Activated naive CD8-positive, alpha-beta T cell treated with anti-CD3 and anti-CD28 coated beads for 36 hours (primary cell): ENCODE data around the gene URM1. TPM values are rescaled to one million over a fixed set of nuclear protein-coding genes. Genes with fewer than 3 reads are reported as not detected.

Source experiments
- DNase-seq: peaks from one replicate; pipeline ENCODE4 v3.0.0; 2021
- H3K27ac Mint-ChIP-seq: one replicate; pipeline ENCODE4 v1.8.0; 2022; ENCODE audit warnings: mild to moderate bottlenecking, moderate library complexity, mixed read lengths
- H3K27me3 Mint-ChIP-seq: one replicate; pipeline ENCODE4 v1.8.0; 2022; ENCODE audit warnings: mild to moderate bottlenecking, mixed read lengths
- H3K36me3 Mint-ChIP-seq: one replicate; pipeline ENCODE4 v1.8.0; 2021; ENCODE audit warnings: mild to moderate bottlenecking, mixed read lengths
- H3K4me1 Mint-ChIP-seq: one replicate; pipeline ENCODE4 v1.8.0; 2021; ENCODE audit warnings: mixed read lengths
- H3K4me3 Mint-ChIP-seq: one replicate; pipeline ENCODE4 v1.8.0; 2022; ENCODE audit warnings: mild to moderate bottlenecking, moderate library complexity, mixed read lengths
- H3K9me3 Mint-ChIP-seq: one replicate; pipeline ENCODE4 v1.8.0; 2022; ENCODE audit warnings: mixed read lengths
- total RNA-seq, 2 experiments: library from RNA; stranded (reverse); gene quantifications; one replicate each; pipeline ENCODE4 v1.2.3, GENCODE V29; 2021

Gene URM1
- total RNA-seq, 2 experiments from 2014 or later, result 81.7 to 85.6 TPM

- no peak overlapping the region for H3K27ac Mint-ChIP-seq
- peaks cover 2% of the 10 kb centered on the region for H3K4me1 Mint-ChIP-seq
- no peak for DNase-seq
- H3K9me3 Mint-ChIP-seq, result no peaks in the 10 kb centered on the region
- H3K4me3 Mint-ChIP-seq, result no peak overlapping the region
- no peaks in the 10 kb centered on the region for H3K27me3 Mint-ChIP-seq
- H3K36me3 Mint-ChIP-seq, result no peaks in the 10 kb centered on the region
Measured at GRCh38 chr9:128439273-128439672, 68.1 kb downstream of the URM1 start.

Other genes with a start within 250 kb of the URM1 start
- 10 to 100 TPM; 63.3 to 66.1 TPM for gene PTGES2, start 243.6 kb upstream of the URM1 start, total RNA-seq
- gene LCN2, start 221.9 kb upstream of the URM1 start, total RNA-seq, result not detected
- 10 to 100 TPM; 74.1 to 77.3 TPM for gene BBLN, start 211.1 kb upstream of the URM1 start, total RNA-seq
- 10 to 100 TPM; 86.8 to 91.3 TPM for gene CIZ1, start 179.8 kb upstream of the URM1 start, total RNA-seq
- under 1 TPM; 0.37 to 0.58 TPM for gene DNM1, start 168.0 kb upstream of the URM1 start, total RNA-seq
- 10 to 100 TPM; 23.4 to 24.3 TPM for gene GOLGA2, start 95.4 kb upstream of the URM1 start, total RNA-seq
- gene SWI5, start 95.1 kb upstream of the URM1 start, total RNA-seq, result 10 to 100 TPM; 16.9 to 19.4 TPM
- 10 to 100 TPM; 43.5 to 45.4 TPM for gene TRUB2, start 48.9 kb upstream of the URM1 start, total RNA-seq
- gene COQ4, start 48.5 kb upstream of the URM1 start, total RNA-seq, result 10 to 100 TPM; 41.4 to 45.6 TPM
- 10 to 100 TPM; 21.0 to 22.8 TPM for gene SLC27A4, start 30.8 kb upstream of the URM1 start, total RNA-seq
- gene CERCAM, start 49.5 kb downstream of the URM1 start, total RNA-seq, result 1 to 10 TPM; 1.4 to 2.2 TPM
- 10 to 100 TPM; 72.7 to 76.1 TPM for gene ODF2, start 84.6 kb downstream of the URM1 start, total RNA-seq
- 10 to 100 TPM; 45.1 to 45.8 TPM for gene GLE1, start 133.3 kb downstream of the URM1 start, total RNA-seq
- 100 to 1,000 TPM; 142 to 143 TPM for gene SPTAN1, start 181.2 kb downstream of the URM1 start, total RNA-seq